Fibroblast of skin of right quadriceps (primary cell): ENCODE data around the gene RAB3B.
"Not testable (repeated sequence)": the region's sequence is repeated elsewhere in the genome, so short reads cannot be mapped to it uniquely, and the experiment has no call there.

Experiments used
- DNase-seq: peaks from one replicate; pipeline ENCODE4 v3.0.0-alpha.2; 2013

Gene RAB3B

DNA sequence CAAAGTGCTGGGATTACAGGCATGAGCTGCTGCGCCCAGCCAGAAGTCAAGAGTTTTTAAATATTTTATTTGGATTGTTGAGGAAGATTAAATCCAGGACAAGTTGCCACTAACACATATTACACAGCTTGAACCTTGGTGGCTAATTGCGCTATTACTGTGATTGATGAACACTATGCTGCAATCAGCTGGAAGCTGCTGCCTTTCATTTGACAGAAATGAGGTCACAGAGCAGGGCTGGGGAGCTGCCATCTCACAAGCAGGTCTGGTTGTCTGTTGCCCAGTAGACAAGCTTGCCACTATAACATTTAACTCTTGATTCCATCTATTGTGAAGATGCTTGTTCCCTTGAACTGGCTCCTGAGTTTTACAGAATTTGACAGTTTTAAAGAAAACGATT is 74.5 kb downstream of the RAB3B start:
- DNase-seq = no peak

DNA sequence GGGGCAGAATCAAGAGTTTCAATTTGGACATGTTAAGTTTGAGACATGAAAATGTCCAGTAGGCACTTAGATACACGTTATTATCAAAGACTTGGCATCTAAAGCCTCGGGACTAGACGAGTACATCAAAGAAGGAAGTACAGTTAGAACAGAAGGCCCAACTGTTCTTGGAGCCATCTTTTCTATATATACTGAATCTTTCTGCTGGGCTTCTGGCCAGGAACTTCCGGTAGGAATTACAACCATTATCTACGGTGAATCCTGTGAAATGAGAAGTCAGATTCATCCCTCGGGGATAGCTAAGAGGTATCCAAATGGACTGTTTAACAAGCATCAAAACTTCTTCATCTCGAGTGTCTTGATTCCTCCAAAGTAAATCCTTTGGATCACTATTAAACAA is 77.6 kb downstream of the RAB3B start:
- DNase-seq = no peak

DNA sequence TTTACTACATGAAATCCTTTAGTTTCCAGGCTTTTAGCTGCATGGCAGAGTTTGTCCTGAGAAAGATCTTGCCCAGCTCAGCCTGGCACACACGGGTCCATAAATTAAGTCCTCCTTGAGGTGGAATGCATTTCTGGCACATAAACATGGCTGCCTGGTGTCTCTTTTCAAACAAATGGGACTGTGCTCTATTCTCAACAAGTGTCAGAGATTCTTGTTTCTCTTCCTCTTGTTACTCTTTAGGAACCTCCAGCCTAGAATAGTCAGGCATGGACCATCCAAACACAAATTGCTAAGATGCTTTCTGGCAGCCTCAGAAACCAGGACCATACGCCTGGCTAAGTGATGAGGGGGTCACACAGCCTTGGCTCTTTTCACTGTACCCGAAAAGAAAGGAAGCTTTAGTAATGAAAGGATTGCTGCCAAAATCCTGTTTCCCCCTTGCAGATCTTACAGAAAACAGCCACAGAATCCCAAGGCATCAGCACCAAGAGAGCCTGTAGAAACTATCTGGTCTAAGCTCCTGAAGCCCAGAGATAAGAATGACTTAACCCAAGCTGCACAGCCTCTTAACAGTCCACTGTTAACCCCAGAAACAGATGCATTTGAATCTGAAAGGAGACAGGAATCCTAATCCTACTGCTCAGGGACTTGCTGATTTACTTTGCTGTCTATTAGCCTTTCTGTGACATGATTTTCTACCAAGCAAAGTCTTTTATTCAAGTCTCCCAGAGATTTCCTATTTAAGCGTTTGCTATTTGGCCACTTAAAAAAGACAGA is 80.1 kb downstream of the RAB3B start:
- no peak for DNase-seq

DNA sequence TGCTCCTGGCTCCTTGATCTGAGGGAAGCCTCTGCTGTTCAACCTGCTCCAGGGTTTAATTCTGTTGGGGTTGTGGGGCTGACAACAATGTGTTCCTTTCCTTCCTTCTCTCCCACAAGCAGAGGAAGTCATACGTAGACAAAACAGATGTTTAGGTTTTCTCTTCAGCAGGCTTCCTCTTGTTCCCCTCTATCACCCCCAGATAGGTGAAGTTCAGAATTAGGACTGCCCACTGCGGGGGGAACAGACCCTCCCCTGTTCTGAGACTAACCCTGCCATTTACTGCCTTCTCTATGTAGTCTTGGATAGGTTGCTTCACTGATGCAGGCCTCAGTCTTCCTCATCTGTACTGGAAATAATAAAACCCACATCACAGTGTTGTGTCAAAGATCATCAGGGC is 82.0 kb downstream of the RAB3B start:
- no peak for DNase-seq

DNA sequence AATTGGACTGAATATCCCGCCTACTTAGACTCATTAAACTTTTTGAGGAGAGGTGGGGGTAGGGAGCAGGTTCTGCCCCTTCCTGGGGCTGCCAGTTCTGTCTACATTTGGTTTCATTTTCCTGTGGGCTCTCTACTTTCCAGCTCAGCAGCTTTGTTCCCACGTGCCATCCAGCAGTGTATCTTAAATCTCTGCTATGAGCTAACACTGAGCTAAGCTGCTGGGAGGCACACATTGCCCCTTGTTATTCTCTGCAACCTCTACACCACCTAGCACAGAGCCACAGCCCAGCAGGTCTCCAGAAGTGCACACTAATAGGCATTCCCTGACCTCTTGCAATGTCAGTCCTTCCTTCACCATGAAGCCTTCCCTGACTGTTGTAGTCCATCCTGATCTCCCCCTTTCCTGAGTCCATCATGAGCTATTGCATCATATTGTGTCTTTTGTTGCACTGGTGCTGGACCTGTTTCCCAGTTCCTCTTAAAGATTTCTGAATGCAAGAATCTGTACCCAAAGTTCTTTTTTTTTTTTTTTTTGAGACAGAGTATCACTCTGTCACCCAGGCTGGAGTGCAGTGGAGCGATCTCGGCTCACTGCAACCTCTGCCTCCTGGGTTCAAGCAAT is 83.3 kb downstream of the RAB3B start:
- no peak for DNase-seq

DNA sequence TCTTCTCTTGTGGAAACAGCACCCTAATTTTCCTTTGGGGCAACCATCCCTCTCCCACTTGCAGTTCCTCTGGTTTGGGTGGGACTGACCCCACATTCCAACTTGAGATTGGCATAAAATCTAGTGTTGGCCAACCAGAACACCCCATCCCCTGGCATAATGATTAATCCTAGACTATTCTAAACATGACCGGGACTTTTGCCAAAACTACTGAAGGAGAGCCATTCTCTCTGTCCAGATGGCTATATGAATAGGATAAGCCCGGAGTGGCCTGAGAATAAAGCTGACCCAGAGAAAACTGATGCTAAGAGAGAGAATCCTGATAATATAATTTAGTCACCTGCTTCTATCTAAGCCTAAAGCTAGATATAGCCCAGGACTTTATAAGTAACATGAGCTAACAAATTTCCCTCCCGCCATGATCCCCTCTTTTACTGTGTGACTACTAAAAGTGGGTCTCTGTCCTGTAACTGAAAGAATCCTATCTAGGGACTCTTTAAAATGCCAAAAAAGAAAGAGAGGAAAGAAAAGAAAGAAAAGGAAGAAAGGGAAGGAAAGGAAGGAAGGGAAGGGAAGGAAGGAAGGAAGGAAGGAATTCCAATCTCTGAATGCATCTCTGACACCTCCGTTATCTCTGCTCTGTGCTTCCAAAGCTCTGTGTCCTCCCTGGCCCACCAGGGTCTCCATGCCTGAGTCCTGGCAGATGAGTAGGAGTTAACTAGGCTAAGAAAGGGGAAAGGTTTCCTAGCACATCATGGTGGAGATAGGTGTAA is 84.0 kb downstream of the RAB3B start:
- peak; percentile 52 for DNase-seq

DNA sequence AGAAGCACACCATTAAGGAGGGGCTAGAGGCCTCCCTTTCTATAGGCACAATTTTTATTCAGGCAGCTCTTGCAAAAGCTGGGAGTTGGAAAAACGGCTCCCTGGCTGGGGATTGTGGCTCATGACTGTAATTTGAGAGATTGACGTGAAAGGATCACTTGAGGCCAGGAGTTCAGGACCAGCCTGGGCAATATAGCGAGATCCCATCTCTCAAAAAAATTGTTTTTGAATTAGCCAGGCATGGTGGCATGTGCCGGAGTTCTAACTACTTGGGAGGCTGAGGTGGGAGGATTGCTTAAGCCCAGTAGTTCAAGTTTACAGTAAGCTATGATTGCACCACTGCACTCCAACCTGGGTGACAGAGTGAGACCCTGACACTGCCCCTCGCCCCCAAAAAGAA is 88.0 kb downstream of the RAB3B start:
- DNase-seq = no peak

DNA sequence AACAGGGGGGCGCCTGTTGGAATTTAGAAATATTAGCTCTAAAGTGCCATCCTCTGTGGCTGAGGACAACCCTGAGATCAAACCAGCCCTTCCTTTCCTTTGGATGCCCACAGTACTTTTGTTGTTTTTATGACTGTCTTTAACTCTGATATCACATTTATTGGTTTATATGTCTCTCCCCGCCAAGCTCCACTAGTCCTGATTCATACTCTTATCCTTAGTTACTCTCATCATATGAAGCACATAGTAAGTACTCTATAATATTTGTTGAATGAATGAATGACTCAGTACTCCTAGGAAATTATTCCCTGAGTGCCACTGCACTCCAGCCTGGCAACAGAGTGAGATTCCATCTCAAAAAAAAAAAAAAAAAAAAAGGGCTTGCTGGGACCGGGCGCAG is 89.3 kb downstream of the RAB3B start:
- no peak for DNase-seq

DNA sequence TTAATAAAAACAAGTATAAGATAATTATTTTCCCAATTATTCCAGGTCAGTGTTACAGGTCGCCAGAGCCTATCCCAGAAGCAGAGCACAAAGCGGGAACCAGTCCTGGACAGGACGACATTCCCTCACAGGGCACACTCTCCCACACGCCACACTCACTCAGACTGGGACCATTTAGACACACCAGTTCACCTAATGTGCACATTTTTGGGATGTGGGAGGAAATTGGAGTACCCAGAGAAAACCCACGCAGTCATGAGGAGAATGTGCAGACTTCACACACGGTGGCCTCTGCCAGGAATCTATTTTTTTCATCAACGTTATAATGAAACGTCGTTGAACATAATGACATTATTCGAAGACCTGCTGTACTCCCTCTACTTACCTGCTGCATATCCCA is 91.5 kb downstream of the RAB3B start:
- DNase-seq = no peak

DNA sequence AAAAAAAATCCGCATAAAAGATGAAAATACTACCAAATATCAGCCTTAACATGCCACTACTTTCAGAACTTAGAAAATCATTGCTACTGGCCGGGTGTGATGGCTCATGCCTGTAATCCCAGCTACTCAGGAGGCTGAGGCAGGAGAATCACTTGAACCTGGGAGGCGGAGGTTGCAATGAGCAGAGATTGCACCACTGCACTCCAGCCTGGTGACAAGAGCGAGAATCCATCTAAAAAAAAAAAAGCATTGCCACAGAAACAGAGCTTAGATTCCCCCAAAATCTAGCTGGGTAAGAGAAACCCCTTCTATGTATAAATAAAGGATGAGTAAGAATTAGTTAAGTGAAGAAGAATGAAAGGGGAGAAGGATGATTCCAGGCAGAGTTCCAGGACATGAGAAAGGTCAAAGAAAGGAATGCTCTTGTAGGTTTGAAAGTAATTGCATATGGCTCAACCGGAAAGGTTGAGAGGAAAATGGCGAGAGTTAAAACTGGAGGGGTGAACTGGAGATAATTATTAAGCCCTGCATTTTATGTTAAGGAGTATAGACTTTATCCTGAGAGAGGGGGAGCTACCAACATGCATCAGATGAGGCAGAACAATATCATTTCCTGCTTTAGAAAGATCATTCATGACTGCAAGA is 92.3 kb downstream of the RAB3B start:
- peak; percentile 99 for DNase-seq

DNA sequence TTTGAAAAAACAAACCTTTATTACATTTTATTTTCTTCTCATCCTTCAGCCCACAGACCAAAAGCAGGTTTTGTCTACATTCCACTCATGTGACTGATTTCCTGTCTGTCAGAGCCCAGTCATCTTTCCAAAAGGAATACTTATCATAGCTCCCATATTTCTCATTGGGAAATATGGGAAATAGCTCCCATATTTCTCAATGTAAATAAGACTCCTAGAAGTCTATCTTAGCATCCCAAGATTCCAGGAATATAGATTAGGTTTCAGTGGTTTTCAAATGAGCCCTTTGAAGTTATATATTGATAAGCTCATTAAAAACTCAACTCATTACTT is 92.8 kb downstream of the RAB3B start:
- DNase-seq = peak; percentile 98

DNA sequence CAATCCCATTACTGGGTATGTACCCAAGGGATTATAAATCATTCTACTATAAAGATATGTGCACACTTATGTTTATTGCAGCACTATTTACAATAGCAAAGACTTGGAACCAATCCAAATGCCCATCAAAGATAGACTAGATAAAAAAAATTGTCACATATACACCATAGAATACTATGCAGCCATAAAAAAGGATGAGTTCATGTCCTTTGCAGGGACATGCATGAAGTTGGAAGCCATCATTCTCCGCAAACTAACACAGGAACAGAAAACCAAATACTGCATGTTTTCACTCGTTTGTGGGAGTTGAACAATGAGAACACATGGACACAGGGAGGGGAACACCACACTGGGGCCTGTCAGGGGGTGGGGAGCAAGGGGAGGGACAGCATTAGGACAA is 95.8 kb downstream of the RAB3B start:
- DNase-seq = not testable (repeated sequence)

DNA sequence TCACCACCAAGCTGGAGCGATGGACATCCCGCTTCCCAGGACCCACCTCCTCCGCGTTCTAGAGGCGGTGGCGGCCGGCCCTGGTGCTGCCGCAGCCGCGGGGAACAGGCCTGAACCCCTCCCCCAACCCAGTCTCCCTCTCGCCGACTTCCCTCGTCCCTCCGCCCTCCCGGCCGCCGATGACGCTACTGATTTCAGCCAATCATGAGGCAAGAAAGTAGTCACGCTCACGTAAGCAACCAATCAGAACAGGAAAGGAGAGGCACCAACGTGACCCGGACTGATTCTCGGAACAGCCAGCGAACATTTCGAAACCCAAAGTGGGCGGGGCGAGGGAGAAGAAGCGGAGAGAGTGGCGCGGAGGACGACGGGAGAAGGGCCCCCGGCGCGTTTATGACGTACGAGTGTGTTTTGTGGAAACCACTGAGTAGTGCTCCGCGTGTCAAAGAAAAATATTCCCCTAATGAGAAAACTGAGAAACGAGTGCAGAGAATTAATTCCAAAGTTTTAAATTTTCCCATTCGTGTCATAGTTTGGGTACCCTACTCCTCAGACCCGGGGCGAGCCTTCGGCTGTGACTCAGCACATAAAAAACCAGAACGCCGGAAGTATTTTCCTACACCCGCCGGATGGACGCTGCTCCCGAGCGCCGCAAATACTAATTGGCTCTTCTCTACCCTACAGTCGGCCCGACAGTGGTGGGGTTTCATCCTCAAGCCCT is 111.7 kb downstream of the RAB3B start, which contains the start of gene NRDC:
NRDC (minus strand) TSS at position 112 of the 721 bp plus-strand sequence. CDS start 112 bp downstream, outside the sequence.
- DNase-seq = peak; percentile 100

DNA sequence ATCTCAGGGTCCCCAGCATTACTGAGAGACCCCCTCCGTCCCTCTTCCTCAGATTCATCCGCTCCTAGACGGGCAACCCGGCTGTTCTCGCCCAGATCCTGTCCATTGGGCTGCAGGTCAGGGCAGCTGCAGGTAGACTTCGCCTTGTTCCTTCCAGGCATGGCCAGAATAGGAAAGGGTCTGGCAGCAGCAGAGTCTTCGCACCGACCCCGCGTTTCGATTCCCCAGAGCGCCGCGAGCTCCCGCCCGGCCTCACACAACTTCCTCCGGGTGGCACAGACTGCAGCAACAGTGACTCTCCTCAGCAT is 112.2 kb downstream of the RAB3B start:
- no peak for DNase-seq

DNA sequence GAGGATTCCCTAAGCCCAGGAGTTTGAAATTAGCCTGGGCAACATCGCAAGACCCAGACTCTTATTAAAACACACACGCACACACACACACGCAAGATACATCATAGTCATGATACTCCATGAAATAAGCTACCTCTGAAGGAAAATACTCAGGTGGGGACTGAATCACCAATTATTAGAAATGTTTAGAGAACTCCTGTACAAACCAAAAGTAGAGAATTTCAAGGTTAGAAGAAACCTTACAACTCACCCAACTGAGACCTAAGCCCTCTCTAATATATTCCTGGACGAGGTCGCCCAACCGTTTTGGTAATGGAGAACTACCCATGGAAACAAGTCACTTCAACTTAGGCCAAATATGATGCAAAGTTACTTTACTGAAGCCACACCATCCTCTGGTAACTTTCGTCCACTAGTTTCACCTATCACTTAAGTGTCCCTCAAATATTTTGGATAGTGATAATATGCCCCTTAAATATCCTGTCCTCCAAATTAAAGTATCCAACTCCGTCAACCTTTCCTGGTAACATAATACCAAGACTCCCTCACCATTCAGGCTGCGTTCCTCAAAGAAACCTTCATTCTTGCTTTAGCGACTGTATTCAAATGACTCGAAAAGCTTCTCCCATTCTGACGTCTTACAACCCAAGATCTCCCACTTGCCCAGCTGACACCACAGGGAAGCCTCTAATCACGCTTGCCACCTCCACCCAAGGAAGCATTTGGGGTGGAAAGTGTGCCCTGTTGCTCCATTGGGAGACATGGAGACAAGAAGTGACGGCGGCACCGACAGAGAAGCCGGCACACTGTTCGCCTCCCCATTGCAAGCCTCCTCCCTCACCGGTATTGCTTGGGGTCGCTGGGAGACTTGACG is 112.8 kb downstream of the RAB3B start:
- DNase-seq = peak; percentile 20

DNA sequence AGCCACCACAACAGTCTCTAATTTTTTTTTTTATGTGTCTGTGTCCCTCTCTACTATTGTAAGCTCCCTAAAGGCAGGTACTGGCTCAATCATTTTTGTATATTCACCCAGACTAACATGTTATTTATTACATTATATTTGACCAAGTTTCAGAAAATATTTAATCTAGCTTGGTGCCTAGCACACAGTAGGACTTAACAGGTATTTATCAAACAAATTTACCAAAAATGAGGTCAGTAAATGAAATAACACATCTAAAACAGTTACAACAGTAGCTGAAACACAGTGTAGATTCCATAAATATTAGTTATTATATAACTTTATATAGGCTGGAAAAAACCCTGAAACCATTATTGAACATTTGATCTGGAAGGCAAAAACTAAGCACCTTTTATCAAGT is 114.7 kb downstream of the RAB3B start:
- DNase-seq = no peak

DNA sequence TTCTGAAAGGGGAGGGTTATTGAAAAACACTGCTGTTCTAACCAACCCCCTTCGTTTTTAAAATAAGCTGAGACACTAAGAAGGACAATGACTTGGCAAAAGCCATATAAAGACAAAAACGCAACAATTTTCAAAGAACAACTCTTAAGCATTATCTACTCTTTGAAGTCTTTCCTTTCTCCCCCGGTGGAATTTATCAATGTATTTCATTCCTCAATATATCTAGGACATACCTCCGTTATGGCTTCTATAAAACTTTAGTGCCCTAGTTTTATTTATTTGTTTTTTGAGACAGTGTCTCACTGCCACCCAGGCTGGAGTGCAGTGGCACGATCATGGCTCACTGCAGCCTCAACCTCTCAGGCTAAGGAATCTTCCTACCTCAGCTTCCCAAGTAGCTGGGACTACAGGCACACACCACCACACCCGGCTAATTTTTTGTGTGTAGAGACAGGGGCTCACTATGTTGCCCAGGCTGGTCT is 115.2 kb downstream of the RAB3B start:
- DNase-seq = no peak

DNA sequence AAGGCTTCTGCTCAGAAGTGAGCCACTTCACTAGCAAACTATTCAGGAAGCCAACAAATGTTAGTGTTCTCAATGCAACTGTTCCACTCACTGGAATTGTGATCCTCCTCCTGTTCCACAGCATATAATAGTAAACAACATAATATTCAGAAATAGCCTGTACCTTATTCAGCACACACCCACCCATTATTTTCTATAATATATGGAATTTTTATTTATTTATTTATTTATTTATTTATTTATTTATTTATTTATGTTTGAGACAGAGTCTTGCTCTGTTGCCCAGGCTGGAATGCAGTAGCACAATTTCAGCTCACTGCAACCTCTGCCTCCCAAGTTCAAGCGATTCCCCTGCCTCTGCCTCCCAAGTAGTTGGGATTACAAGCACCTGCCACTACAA is 117.2 kb downstream of the RAB3B start:
- not testable (repeated sequence) for DNase-seq

DNA sequence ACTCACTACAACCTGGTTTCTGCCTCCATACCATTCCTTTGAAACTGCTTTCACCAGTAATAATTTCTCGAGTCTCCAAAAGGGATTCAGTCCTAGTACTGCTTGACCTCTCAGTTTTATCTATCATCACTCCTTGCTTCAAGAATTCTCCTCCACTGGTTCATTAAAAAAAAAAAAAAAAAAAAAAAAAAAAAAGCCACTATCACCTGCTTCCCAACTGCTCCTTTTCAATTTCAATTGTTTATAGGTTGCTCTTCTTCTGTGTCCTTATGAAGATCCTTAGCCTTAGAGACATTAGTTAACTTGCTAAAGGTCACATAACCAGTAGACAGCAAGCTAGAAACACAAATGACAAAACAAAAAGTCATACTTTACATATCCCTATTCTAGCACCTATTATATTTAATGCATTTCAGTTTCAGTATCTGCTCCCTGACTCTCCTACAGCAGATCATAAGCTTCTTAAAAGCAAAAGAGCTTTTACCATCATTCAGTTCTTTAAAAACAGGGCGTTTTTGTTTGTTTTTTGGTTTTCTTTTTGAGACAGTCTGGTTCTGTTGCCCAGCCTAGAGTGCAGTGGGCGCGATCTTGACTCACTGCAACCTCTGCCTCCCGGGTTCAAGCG is 119.0 kb downstream of the RAB3B start:
- DNase-seq = no peak

DNA sequence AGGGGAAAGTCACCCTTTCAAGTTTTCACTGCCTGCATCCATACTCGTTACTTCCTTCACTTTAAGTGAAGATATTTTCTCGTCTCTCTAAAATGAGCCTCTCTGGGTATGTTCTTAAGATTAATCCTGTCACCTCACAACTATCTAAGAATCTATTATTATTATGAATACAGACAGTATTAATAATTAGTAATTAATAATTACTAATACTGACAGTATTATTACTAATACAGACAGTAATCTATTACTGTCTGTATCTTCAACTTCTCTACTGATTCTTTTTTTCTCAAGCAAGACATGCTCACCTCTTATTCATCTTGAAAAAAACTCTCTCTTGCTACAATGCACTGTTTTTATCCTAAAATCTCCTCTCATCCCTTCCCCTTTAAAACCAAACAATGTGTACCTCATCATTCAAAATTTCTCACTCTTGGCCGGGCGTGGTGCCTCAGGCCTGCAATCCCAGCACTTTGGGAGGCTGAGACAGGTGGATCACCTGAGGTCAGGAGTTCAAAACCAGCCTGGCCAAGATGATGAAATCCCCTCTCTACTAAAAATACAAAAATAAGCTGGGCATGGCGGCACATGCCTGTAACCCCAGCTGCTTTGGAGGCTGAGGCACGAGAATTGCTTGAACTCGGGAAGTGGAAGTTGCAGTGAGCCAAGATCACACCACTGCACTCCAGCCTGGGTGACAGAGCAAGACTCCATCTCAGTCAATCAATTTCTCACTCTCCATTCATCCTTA is 119.7 kb downstream of the RAB3B start:
- no peak for DNase-seq
